GM21619 (cell line): ENCODE data around the gene SLC22A8.
"Not testable (repeated sequence)": the region's sequence is repeated elsewhere in the genome, so short reads cannot be mapped to it uniquely, and the experiment has no call there.

Experiments used
- ATAC-seq: cut with Tn5 transposase; IDR thresholded peaks from one replicate; pipeline ENCODE4 v1.9.1; 2021; ENCODE audit not compliant: unreplicated experiment

Gene SLC22A8, protein sequence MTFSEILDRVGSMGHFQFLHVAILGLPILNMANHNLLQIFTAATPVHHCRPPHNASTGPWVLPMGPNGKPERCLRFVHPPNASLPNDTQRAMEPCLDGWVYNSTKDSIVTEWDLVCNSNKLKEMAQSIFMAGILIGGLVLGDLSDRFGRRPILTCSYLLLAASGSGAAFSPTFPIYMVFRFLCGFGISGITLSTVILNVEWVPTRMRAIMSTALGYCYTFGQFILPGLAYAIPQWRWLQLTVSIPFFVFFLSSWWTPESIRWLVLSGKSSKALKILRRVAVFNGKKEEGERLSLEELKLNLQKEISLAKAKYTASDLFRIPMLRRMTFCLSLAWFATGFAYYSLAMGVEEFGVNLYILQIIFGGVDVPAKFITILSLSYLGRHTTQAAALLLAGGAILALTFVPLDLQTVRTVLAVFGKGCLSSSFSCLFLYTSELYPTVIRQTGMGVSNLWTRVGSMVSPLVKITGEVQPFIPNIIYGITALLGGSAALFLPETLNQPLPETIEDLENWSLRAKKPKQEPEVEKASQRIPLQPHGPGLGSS

DNA sequence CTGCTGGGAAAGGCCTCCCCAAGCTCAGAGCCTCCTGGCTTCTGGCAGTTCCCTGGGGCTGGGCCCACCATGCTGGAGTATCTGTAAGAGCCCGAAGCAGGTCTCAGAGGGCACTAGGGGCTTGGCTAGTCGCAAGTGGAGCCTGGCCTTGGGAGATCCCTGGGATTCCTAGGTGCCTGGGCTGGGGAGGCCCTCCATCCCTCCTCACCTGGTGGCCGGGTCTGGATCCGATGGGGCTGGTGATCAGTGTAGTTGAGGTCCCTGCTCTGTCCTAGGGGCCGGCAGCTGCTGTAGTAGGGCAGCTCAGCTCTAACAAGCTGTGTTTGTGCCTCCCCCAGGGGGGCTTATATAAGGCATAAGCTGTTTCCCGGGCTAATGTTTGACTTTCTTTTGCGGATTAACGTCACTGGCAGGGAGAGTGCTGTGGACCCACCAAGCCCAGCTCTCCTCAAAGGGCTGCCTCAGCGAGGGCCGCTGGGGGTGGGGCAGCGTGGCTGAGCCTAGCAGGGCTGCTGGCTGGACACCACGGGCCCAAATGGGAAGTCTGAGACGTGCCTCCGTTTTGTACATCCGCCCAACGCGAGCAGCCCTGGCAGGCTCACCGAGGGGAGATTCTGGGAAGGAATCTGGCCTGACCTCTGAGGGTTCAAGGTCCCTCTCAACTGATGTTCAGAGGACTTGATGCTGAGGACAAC is at the start of gene SLC22A8:
Gene SLC22A8, minus strand, starts transcription at position 321 of the 695 bp plus-strand sequence. CDS start 883 bp downstream, outside the sequence.
- ATAC-seq, result no peak

DNA sequence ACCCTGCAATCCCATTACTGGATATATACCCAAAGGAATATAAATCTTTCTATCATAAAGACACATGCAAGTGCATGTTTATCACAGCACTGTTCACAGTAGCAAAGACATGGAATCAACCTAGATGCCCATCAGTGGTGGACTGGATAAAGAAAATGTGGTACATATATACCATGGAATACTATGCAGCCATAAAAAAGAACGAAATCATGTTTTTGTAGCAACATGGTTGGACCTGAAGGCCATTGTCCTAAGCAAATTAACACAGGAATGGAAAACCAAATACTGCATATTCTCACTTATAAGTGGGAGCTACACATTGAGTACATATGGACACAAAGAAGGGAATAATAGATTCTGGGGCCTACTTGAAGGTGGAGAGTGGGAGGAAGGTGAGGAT is 30.6 kb upstream of the SLC22A8 start:
- not testable (repeated sequence) for ATAC-seq

DNA sequence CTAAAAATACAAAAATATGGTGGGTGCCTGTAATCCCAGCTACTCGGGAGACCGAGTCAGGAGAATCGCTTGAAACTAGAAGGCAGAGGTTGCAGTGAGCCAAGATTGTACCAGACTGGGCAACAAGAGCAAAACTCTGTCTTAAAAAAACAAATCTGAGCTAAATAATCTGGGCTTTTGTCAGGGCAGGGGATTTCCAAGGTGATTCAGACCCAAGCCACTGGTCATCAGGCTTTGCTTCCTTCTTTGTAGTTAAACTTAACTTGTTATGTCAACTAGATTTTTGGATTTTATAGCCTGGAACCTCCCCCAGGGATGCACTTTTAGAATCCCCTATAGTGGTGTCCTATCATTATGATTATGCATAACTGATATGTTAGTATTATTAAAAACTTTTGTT is 27.0 kb upstream of the SLC22A8 start:
- ATAC-seq, result no peak

DNA sequence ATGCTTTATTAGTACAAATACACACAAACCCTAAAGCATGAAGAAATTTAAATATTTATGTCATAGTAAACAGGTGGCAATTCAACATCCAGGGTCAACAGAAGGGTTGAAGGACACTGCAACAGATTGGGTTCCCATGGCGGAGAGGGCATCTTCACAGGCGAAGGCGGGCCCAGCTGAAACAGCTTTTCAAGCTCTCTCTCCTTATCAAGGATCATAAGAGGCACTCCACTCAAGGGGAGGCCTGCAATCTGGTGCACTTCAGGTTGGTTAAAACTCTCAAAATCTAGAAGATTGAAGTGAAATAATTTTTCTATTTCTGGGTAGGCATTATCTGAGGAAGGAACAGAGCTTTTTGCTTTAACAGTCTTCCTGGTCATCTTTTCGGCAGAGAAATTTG is 16.8 kb upstream of the SLC22A8 start:
- ATAC-seq, result no peak

DNA sequence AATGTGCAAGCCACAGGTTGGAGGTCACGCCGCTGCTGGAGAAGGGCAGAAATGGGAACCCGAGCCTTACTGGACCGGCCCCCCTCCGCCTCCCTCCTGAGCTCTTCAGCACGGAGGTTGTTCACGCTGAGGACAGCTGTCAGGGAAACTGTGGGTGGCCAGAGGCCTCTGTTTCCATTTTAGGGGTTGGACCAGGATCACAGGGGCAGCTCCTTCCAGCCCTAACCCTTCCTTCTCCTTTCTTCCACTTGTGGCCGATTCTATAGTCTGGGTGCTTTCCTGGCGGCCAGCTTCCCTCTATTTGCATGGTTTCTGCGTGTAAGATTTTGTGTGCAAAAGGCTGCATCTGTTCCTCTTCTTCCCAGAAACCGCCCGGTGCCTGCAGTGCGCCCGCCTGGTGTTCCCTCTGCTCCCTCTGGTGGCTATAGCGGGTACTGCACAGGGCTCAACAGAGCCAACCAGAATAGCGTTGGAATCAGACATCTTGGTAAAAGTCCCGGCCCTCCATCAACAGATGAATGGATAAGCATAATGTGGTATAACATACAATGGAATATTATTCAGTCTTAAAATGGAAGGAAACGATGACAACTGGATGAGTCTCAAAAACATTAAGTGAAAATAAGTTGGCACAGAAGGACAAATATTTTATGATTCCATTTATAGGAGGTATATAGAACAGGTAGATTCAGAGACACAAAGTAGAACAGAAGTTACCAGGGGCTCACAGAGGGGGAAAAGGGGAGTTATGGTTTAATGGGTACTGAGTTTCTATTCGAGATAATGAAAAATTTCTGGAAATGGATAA is 8.4 kb upstream of the SLC22A8 start:
- ATAC-seq, result no peak

DNA sequence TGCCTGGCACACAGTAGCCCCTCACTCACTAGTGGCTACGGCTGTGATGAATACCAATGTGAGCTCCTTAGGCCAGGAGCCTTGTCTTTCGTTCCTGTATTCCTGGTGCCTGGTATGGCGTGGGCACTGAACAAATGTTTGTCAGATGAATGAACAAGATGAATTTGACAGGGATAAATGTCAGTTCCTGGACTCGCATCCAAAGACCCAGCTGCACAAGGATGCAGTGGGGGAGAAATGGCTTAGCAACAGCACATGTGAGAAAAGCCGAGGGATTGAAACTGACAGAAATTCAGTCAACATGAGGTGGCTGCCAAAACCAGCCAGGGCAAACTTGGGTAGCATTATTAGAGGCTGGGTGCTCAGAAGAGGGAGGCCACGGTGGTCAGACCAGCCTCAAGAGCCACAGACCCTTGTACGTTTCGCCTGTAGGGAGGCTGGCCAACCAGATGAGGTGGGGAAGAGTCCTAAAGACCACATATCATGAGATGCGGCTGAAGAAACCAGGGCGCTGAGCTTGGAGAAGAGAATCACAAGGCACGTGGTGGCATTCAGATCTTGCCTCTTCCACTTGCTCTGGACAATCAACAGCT is 7.7 kb upstream of the SLC22A8 start:
- no peak for ATAC-seq

DNA sequence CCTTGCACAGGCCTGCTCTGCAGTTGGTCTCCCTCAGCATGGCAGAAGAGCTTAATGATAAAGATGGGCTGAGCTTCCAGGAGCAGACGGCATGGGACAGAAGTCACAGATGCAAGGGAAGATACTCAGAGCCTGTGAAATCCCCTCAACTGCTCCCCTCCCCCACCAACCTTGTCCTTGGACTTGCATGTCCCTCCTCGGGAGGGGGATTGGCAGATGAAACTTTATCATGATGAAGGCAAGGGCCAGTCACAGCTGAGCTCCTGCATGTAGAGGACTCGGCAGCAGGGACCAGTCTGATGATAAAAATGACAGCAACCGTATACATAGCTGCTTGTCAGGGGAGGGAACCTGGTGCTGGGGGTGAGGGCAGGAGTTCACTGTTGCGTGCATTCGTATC is 6.8 kb upstream of the SLC22A8 start:
- no peak for ATAC-seq

DNA sequence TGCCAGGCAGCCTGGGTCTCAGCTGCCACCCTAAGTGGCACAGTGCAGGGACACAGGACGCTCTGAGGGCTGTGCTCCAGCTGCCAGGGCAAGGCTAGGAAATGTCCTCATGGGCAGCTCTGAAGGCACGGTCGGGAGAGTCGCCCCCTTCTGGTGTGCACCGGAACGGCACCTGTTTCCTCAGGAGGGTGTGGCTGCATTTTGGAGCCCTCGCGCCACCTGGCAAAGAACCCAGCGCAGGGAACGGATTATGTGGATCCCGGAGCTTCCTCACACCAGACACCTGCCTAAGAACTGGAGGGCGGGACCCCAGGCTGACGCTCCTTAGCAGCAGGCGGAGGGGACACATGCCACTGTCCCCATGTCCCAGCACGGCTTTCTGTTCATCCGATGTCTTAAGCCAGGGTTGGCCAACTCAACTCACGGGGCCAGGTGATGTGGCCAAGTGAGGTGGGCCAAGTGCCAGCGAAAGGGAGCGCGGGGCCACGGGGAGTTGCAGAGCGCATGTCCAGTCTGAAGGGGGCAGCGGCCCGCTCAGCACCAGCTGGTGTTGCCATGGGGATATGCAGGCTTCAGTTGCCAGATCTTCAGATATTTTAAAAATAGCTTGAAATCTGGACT is 5.1 kb upstream of the SLC22A8 start:
- no peak for ATAC-seq

DNA sequence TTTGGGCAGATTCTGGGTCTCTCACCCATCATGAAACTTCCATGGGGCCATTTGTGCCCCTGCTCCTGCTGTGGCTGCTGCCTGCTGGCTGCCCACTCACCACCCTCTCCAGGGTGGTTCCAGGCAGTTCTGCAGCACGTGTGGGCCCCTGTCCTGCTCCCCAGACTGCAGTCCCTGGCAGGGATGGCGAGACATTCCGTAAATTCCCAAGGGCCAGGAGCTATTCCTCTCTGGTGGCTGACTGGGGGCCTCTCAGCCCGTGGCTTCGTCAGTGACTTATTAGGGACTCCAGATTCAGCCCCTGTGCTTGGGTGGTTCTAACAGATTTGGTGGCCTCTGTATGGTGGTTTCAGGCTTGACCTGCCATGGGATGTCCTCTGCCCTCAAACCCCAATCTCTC is 3.9 kb upstream of the SLC22A8 start:
- no peak for ATAC-seq

DNA sequence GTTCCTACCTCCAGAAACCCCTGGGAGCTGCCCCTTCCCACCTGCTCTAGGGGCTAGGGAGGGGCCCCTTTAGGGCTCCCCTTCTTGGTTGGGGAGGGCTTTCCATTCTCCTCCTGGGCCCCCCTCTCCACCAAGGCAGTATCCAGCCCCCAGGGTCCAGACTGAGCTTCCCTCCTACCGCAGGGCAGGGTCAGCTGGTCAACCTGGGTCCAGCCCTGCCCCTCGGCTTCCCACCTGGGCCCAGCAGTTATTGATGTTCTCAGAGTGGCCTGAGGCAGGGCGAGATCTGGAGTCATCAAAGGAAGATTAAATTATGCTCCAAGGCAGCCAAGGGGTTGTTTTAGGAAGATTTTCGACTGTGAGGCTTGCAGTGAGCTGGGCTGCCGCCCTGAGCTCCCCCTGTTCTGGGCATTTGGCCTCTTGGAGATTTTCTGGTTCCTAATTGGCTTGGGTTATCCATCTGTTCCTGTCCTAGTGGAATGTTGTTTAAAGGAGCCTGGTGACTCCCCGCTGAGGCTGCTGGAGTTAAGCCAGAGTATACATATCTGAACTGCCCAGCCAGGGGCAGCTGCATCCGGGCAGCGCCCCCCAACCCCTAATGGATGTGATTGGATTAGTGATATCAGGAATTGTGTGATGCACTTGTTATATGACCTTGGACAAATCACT is 1.8 kb upstream of the SLC22A8 start:
- no peak for ATAC-seq

DNA sequence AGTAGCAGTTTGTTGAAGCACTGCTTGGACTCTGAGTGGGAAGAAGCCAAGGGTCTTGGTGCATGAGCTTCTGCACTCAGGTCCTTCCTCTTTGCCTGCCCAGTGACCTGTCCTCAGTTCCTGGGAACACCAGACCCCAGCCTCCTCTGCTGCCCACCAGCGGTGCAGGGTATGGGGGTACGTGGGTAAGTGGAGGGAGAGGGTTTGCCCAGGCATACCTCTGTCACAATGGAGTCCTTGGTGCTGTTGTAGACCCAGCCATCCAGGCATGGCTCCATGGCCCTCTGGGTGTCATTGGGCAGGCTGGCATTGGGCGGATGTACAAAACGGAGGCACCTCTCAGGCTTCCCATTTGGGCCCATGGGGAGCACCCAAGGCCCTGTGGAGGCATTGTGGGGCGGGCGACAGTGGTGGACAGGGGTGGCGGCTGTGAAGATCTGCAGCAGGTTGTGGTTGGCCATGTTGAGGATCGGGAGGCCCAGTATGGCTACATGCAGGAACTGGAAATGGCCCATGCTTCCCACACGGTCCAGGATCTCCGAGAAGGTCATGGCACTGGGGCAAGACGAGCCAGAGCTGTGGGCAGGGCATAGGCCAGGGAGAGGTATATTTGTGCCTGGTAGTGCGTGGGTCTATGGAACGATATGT is 1.1 kb downstream of the SLC22A8 start:
- no peak for ATAC-seq

DNA sequence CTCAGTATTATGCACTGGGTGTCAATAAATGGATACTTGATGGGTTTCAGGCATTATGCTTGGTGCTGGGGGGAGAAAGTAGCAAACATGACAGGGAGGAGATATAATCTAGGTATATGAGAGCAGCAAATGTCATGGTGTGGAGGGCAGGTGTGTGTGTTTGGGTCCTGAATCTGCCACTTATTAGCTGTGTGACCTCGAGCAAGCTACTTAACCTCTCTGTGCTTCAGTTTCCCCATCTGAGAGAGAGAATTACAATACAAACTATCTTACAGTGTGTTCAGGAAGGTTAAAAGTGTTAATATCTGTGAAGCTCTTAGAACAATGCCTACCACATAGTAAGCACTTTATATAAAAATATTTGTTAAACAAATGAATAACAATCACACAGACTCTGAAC is 2.8 kb downstream of the SLC22A8 start:
- ATAC-seq, result no peak

DNA sequence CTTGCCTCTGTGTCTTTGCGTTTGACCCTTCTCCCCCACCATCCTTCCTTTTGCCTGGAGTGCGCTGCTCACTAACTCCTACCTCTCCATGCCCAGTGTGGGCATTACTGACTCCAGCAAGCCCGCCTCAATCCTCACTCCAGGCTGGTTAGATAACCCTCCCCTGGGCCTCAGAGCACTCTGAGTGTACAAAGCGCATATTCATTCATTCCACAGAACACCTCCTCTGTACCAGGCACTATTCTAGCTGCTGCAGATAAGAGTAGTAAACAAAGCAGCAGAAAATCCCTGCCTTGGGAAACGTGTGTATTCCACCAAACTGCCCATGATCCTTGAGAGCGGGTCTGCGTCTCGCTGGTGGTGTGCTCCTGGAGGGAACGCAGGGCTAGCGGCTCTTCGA is 3.2 kb downstream of the SLC22A8 start:
- no peak for ATAC-seq

DNA sequence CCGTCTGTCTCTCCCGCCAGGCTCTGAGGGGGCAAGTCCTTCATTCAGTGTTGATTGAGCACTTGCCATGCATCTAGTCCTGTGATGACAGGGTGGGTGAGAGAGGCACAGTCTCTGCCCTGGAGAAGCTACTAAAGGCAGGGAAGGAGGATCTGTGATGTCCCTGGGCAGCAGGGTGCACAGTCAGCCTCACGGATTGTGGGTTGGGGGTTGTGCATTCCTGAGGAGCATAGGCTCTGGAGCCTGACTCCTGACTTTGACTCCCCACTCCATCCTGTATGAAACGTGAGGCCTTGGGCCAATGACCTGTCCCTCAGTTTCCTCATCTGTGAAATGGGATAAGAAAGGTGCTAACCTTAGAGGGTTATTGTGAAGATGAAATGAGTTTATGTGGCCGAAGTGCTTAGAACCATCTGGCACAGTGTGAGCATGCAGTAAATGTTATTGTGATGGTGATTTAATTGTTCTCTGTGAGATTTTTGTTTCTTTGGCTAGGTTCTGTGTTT is 4.7 kb downstream of the SLC22A8 start:
- no peak for ATAC-seq

DNA sequence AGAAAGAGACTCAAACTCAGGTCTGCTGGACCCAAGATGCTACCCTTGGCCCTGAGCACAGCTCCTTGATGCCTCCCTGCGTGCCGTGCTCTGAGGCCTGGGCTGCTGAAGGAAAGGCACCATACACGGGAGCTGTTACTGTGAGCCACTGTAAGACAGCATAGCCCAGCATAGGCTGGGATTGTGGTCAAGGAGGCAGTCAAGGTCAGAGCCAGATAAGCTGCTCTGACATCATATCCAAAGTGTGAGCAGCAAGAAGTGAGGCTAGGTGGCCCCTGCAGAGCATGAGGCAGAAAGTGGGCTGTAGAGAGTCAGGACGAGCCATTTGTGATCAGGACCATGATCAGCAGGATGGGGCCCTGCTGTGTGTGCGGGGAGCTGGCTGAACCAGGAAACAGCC is 7.7 kb downstream of the SLC22A8 start:
- no peak for ATAC-seq

DNA sequence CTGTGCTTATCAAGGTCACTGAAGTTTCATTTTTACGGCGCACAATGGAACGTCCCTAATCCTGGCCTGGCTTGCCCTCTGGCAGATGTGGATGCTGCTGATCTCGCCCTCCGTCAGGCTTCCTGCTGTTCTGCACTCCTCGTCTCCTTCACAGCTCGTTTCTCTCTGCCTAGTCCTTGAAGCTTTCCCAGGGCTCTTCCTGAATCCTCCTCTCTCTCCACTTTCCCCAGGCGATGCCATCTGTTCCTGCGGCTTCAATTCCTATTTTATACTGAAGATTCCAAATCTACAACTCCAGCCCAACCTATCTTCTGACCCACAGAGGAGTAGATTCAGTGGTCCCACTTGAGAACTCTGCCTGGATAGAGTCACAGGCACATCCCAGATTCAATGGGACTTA is 14.2 kb downstream of the SLC22A8 start:
- ATAC-seq, result no peak

DNA sequence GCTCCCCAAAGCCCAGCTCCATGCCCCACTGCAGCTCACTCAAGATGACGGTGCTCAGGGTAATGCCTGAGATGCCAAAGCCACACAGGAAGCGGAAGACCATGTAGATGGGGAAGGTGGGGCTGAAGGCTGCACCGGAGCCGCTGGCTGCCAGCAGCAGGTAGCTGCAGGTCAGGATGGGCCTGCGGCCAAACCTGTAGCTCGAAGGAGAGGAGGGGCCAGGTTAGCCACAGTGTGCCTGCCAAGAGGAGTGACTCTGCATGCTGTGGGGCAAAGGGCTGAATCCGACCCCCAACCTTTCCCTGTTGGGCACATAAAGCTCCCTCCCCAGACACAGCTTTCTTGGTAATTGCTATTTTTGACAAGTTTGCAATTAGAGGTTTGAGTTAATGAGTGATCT is 16.0 kb downstream of the SLC22A8 start:
- ATAC-seq, result no peak

DNA sequence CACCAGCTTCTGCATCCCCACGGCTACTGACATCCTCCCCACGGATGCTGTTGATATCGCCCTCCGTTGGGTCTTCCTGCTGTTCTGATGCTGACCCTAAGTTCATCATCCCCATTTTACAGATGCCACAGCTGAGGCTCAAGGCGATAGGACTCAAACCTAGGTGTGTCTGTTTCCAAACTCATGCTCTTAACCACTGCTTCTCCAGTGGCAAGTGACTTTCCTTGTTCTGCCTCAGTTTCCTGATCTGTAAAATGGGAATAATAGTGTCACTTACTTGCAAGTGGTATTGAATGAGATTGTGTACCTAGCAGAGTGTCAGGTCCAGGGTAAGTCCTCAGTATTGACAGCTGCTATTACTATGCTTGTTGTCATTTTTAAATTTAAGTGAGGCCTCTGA is 16.5 kb downstream of the SLC22A8 start:
- ATAC-seq, result no peak

DNA sequence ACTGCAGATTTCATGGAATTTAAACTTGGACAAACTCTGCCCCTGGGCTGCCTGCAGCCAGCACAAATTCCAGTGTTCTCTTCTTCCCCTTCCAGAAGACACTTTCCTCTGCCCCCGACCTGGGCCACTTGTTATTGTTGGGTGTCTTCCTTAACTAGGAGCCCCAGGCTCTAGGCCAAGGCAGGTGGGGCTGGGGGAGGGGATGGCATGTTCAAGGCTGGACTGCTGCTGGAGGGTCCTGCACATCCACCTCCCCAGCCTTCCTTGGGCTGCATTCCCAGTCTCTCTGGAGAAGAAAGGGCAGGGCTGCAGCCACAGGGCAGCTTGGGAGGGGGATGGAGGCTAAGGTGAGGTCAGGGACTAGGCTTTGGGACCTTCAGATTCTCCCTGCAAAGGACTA is 19.4 kb downstream of the SLC22A8 start:
- no peak for ATAC-seq
